GM23248 (cell line): ENCODE measurements around the gene PSD4. TPM values are rescaled to one million over a fixed set of nuclear protein-coding genes. Genes with fewer than 3 reads are reported as not detected.
A peak's percentile ranks its signal among the peaks of the same experiment; 100 is the strongest.

Experiments
- DNase-seq: peaks from one replicate; pipeline ENCODE4 v3.0.0-alpha.2; 2015
- H2AFZ ChIP-seq: fragments of 200-600 bp; sonication (generic); 2 replicates; pipeline ENCODE4 v1.6.1; 2016; ENCODE audit warnings: antibody characterized with exemption
- H3F3A ChIP-seq: fragments of 200-600 bp; sonication (generic); 2 replicates; pipeline ENCODE4 v1.6.1; 2016; ENCODE audit warnings: mild to moderate bottlenecking, antibody characterized with exemption, mixed run types; ENCODE audit not compliant: insufficient read depth
- H3K27ac ChIP-seq: fragments of 200-600 bp; sonication (generic); 2 replicates; pipeline ENCODE4 v1.5.1; 2016; ENCODE audit warnings: mild to moderate bottlenecking
- H3K27me3 ChIP-seq: fragments of 200-600 bp; sonication (generic); replicated peaks from 2 replicates; pipeline ENCODE4 v1.6.1; 2016; ENCODE audit warnings: mild to moderate bottlenecking; ENCODE audit not compliant: insufficient read depth
- H3K36me3 ChIP-seq: fragments of 200-600 bp; sonication (generic); 2 replicates; pipeline ENCODE4 v1.6.1; 2016; ENCODE audit warnings: low read depth, mild to moderate bottlenecking
- H3K4me1 ChIP-seq: fragments of 200-600 bp; sonication (generic); 2 replicates; pipeline ENCODE4 v1.6.1; 2016; ENCODE audit warnings: mild to moderate bottlenecking; ENCODE audit not compliant: insufficient read depth
- H3K4me2 ChIP-seq: fragments of 200-600 bp; sonication (generic); one replicate; pipeline ENCODE4 v1.6.1; 2016; ENCODE audit warnings: mild to moderate bottlenecking; ENCODE audit not compliant: unreplicated experiment
- H3K4me3 ChIP-seq: fragments of 200-600 bp; sonication (generic); 2 replicates; pipeline ENCODE4 v1.5.1; 2016; ENCODE audit warnings: mild to moderate bottlenecking
- H3K79me2 ChIP-seq: fragments of 200-600 bp; sonication (generic); 2 replicates; pipeline ENCODE4 v1.6.1; 2016; ENCODE audit warnings: mild to moderate bottlenecking; ENCODE audit not compliant: insufficient read depth
- H3K9ac ChIP-seq: fragments of 200-600 bp; sonication (generic); 2 replicates; pipeline ENCODE4 v1.6.1; 2016; ENCODE audit warnings: mild to moderate bottlenecking
- H3K9me2 ChIP-seq: fragments of 200-600 bp; sonication (generic); 2 replicates; pipeline ENCODE4 v1.6.1; 2016; ENCODE audit warnings: mixed run types, mild to moderate bottlenecking, moderate library complexity; ENCODE audit not compliant: insufficient read depth
- H3K9me3 ChIP-seq: fragments of 200-600 bp; sonication (generic); one replicate; pipeline ENCODE4 v1.6.1; 2017; ENCODE audit warnings: low read depth
- H4K20me1 ChIP-seq: fragments of 200-600 bp; sonication (generic); 2 replicates; pipeline ENCODE4 v1.6.0; 2016; ENCODE audit not compliant: insufficient read depth
- EZH2 ChIP-seq: fragments of 200-600 bp; sonication (generic); IDR thresholded peaks from 2 replicates; pipeline ENCODE4 v1.6.1; 2018; ENCODE audit warnings: antibody characterized with exemption, mild to moderate bottlenecking; ENCODE audit not compliant: insufficient read depth, poor library complexity, severe bottlenecking
- EZH2phosphoT487 ChIP-seq: fragments of 200-600 bp; sonication (generic); IDR thresholded peaks from 2 replicates; pipeline ENCODE4 v1.6.1; 2018; ENCODE audit warnings: antibody characterized with exemption, moderate library complexity, mild to moderate bottlenecking, low read depth; ENCODE audit not compliant: insufficient read depth
- WGBS, 2 experiments: methylation state at CpG; one replicate each; pipeline ENCODE4 v1.1.6; 2015 to 2017; ENCODE audit warnings: low lambda C conversion rate in 2 of 2, low coverage in 1 of 2; ENCODE audit errors: missing lambda C conversion rate in 2 of 2; 5-methylcytosine and 5-hydroxymethylcytosine counted together
- in situ Hi-C: fragments of 300-500 bp; cut with MboI; formaldehyde crosslinking; loops from 2 replicates; pipeline ENCODE4 v1.15.0; 2020
- polyA plus RNA-seq: library from polyadenylated mRNA; unstranded; fragments of >200 nt; fragmentation: Nextera tagmentation; extraction: Ambion mirVana; gene quantifications from 2 replicates; pipeline ENCODE4 v1.2.1, GENCODE V29; 2016
- total RNA-seq: library from RNA; depleted of rRNA; stranded (reverse); fragments of >200 nt; shearing (Covaris generic); gene quantifications from 2 replicates; pipeline ENCODE4 v1.2.3, GENCODE V29; 2014

Gene PSD4
- total and polyA plus RNA-seq, 2 experiments from 2014 or later: 1.1 to 6.1 TPM

GRCh38 chr2:113236367-113237159 is 62.8 kb downstream of the PSD4 start:
- H3K4me2 ChIP-seq: peak overlapping the region; percentile 62
- WGBS, 2 experiments: 51 to 59% methylated on average over 23 to 33 of the region's 38 CpGs
- peak overlapping the region; percentile 84 for H3K9ac ChIP-seq
- H3F3A ChIP-seq: peaks cover 30% of the 10 kb centered on the region
- TF ChIP-seq EZH2phosphoT487 (no peak), EZH2 (no peak)
- H3K4me3 ChIP-seq: peak overlapping the region; percentile 73
- H2AFZ ChIP-seq: no peak overlapping the region
- no peaks in the 10 kb centered on the region for H4K20me1 ChIP-seq
- H3K27ac ChIP-seq: peak overlapping the region; percentile 67
- no peaks in the 10 kb centered on the region for H3K27me3 ChIP-seq
- no peaks in the 10 kb centered on the region for H3K36me3 ChIP-seq
- peaks cover 37% of the 10 kb centered on the region for H3K79me2 ChIP-seq
- in situ Hi-C loops: no loop called here
- DNase-seq: peak; percentile 43
- peaks cover 48% of the 10 kb centered on the region for H3K4me1 ChIP-seq
- H3K9me2 ChIP-seq: no peaks in the 10 kb centered on the region
- H3K9me3 ChIP-seq: no peaks in the 10 kb centered on the region

GRCh38 chr2:113237604-113238160 is 63.9 kb downstream of the PSD4 start:
- whole genome bisulfite sequencing, 2 experiments: 73 to 76% methylated on average over 9 of the region's 9 CpGs

DNA sequence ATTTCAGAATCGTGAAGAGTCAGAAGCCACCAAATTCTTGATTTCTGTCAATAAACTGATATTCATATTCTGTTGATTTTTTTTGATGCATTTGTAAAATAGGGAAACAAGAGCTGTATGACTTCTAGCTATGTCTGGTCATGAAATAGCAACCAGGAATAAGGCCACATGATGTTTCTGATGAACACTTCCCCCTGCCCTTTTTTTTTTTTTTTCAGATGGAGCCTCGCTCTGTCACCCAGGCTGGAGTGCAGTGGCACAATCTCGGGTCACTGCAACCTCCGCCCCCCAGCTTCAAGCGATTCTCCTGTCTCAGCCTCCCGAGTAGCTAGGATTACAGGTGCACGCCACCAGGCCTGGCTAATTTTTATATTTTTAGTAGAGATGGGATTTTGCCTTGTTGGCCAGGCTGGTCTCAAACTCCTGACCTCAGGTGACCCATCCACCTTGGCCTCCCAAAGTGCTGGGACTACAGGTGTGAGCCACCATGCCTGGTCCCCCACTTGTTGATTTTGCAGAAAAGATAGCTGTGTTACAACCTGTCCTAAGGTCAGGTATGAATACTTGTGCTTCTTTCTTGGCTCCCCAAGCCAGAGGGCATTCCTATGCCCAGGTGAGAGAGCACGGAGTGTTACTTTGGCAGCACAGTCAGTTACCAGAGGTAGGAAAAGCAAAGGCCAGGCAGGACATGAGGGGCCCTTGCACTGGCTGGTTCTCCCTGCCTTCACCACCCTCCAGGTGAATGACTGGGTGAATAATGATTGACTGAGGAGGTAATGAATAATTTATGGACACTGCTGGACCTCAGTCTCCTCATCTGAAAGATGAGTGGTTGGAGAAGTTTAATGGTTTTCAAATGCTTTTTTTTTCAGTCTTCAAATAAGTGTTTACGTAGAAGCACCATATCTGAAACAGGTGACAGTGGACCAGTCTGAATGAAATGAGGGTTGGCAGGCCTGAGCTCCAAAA is 65.4 kb downstream of the PSD4 start:
- no peak for DNase-seq
- H3K9ac ChIP-seq: peak overlapping the region; percentile 73
- peak overlapping the region; percentile 94 for H3K27ac ChIP-seq

More at GRCh38 chr2:113237604-113238160, 63.9 kb downstream of the PSD4 start:
- Histone ChIP-seq H3K9me3 (no peaks in the 10 kb centered on the region), H2AFZ (no peak overlapping the region), H3K9me2 (no peaks in the 10 kb centered on the region), H3K27ac (peak overlapping the region; percentile 67), H3K4me3 (peak overlapping the region; percentile 73), H3K4me2 (peak overlapping the region; percentile 62), H3K4me1 (peaks cover 52% of the 10 kb centered on the region), H3K36me3 (no peaks in the 10 kb centered on the region), H3F3A (peaks cover 34% of the 10 kb centered on the region), H4K20me1 (no peaks in the 10 kb centered on the region), H3K9ac (peak overlapping the region; percentile 84), H3K79me2 (peaks cover 48% of the 10 kb centered on the region), H3K27me3 (no peaks in the 10 kb centered on the region)
- DNase-seq: peak; percentile 44
- TF ChIP-seq EZH2 (no peak), EZH2phosphoT487 (no peak)
- in situ Hi-C loops: no loop called here

More for the DNA sequence above, 65.4 kb downstream of the PSD4 start:
- peaks cover 34% of the 10 kb centered on the region for H3F3A ChIP-seq
- no peaks in the 10 kb centered on the region for H3K9me2 ChIP-seq
- no peaks in the 10 kb centered on the region for H3K27me3 ChIP-seq
- peaks cover 61% of the 10 kb centered on the region for H3K79me2 ChIP-seq
- WGBS, 2 experiments: 86% methylated on average over 9 of the region's 9 CpGs
- TF ChIP-seq EZH2phosphoT487 (no peak), EZH2 (no peak)
- H3K4me3 ChIP-seq: peak overlapping the region; percentile 73; the same call in 1 of the 2 replicates
- no peaks in the 10 kb centered on the region; the same call in 1 of the 2 replicates for H3K36me3 ChIP-seq
- no peaks in the 10 kb centered on the region for H3K9me3 ChIP-seq
- in situ Hi-C loops: no loop called here
- no peaks in the 10 kb centered on the region for H4K20me1 ChIP-seq
- peaks cover 48% of the 10 kb centered on the region for H3K4me1 ChIP-seq
- H3K4me2 ChIP-seq: peak overlapping the region; percentile 80
- H2AFZ ChIP-seq: no peak overlapping the region
